Lower leg skin (tissue), 4 donors: Measurements from ENCODE around the gene TLE3. TPM values are rescaled to one million over a fixed set of nuclear protein-coding genes. Genes with fewer than 3 reads are reported as not detected.

Source experiments
- DNase-seq, 2 donors: peaks; one replicate each; pipeline ENCODE4 v3.0.0-alpha.2; 2019; ENCODE audit warnings: low spot score in 2 of 2
- H3K4me3 ChIP-seq: fragments of 200-600 bp; sonication (generic); 2 replicates; pipeline ENCODE4 v1.5.1; 2017; ENCODE audit warnings: mild to moderate bottlenecking, low read depth; ENCODE audit not compliant: poor library complexity, severe bottlenecking
- CTCF ChIP-seq, 3 donors: fragments of 450-650 bp; IDR thresholded peaks; one replicate each; pipeline ENCODE4 v1.5.1; 2016; ENCODE audit warnings: antibody characterized with exemption in 3 of 3, mild to moderate bottlenecking in 3 of 3, moderate library complexity in 2 of 3
- POLR2A ChIP-seq, 2 donors: fragments of 450-650 bp; IDR thresholded peaks; one replicate each; pipeline ENCODE4 v1.6.1; 2016 to 2017; ENCODE audit warnings: antibody characterized with exemption in 2 of 2, mild to moderate bottlenecking in 1 of 2, moderate library complexity in 1 of 2
- WGBS, 2 donors: methylation state at CpG; one replicate each; pipeline ENCODE4 v1.1.5; 2018; 5-methylcytosine and 5-hydroxymethylcytosine counted together
- intact Hi-C: fragments of 100-400 bp; cut with DNase I; formaldehyde crosslinking; loops from one replicate; pipeline ENCODE4 v1.15.0; 2023; ENCODE audit warnings: low total_unique reads
- total RNA-seq, 4 donors: library from RNA; depleted of rRNA; stranded (reverse); fragments of >200 nt; gene quantifications; one replicate each; pipeline ENCODE4 v1.1.0, GENCODE V29; 2016

The TLE3 gene
- total RNA-seq, 4 donors from 2014 or later, result 95.7 to 136 (median 124) TPM

- intact Hi-C loops, result no loop called here
- H3K4me3 ChIP-seq, result no peak overlapping the region
- DNase-seq, result no peak
- no peak for TF ChIP-seq POLR2A (IDR thresholded peaks at IDR 0.05)
- no peak for TF ChIP-seq CTCF (IDR thresholded peaks at IDR 0.05)
- 83 to 84% methylated on average over 11 to 12 of the region's 12 CpGs for WGBS, 2 donors
These were observed 15.3 kb downstream of the TLE3 start for GRCh38 chr15:70082281-70082900.

GRCh38 chr15:70081612-70082011, 16.1 kb downstream of the TLE3 start:
- H3K4me3 ChIP-seq, result no peak overlapping the region
- intact Hi-C loops, result no loop called here
- DNase-seq, result no peak
- 81 to 82% methylated on average over 6 of the region's 6 CpGs for WGBS, 2 donors
- TF ChIP-seq POLR2A (IDR thresholded peaks at IDR 0.05), result no peak
- no peak for TF ChIP-seq CTCF (IDR thresholded peaks at IDR 0.05)

GRCh38 chr15:70080347-70080746, 17.4 kb downstream of the TLE3 start:
- intact Hi-C loops, result no loop called here
- DNase-seq, result no peak
- no peak overlapping the region for H3K4me3 ChIP-seq
- 96% methylated on average over 6 of the region's 6 CpGs for WGBS, 2 donors
- TF ChIP-seq CTCF (IDR thresholded peaks at IDR 0.05) (no peak), POLR2A (IDR thresholded peaks at IDR 0.05) (no peak)

GRCh38 chr15:70079888-70080287, 17.8 kb downstream of the TLE3 start:
- TF ChIP-seq CTCF (IDR thresholded peaks at IDR 0.05) (no peak), POLR2A (IDR thresholded peaks at IDR 0.05) (no peak)
- no peak overlapping the region for H3K4me3 ChIP-seq
- no peak for DNase-seq
- WGBS, 2 donors, result 90 to 92% methylated on average over 9 of the region's 9 CpGs
- intact Hi-C loops, result no loop called here

- WGBS, 2 donors, result 70 to 76% methylated on average over 13 of the region's 13 CpGs
- intact Hi-C loops, result no loop called here
- TF ChIP-seq POLR2A (IDR thresholded peaks at IDR 0.05) (no peak), CTCF (IDR thresholded peaks at IDR 0.05) (no peak)
- DNase-seq, result no peak
- H3K4me3 ChIP-seq, result no peak overlapping the region
These were observed 18.9 kb downstream of the TLE3 start for GRCh38 chr15:70078578-70079417.
